Fibroblast of pulmonary artery (primary cell): ENCODE results near the gene CACNG7.
A peak's percentile ranks its signal among the peaks of the same experiment; 100 is the strongest.

Experiments
- DNase-seq: peaks from one replicate; pipeline ENCODE4 v3.0.0-alpha.2; 2010; ENCODE audit warnings: low read depth
- H3K4me3 ChIP-seq: replicated peaks from 2 replicates; pipeline ENCODE4 v1.5.1; 2011; ENCODE audit warnings: low read depth, mild to moderate bottlenecking, control low read depth, low read length, moderate library complexity
- CTCF ChIP-seq: IDR thresholded peaks from 2 replicates; pipeline ENCODE4 v1.5.1; 2011; ENCODE audit warnings: mild to moderate bottlenecking, control low read depth, low read length, inconsistent platforms; ENCODE audit errors: missing control alignments

The CACNG7 gene

GRCh38 chr19:53951947-53952346, 42.9 kb downstream of the CACNG7 start:
- H3K4me3 ChIP-seq: no peak overlapping the region
- no peak for TF ChIP-seq CTCF
- DNase-seq: no peak

- no peak for DNase-seq
- H3K4me3 ChIP-seq: no peak overlapping the region
- no peak for TF ChIP-seq CTCF
These were observed 44.3 kb downstream of the CACNG7 start for GRCh38 chr19:53953383-53953782.

GRCh38 chr19:53957448-53958167, 48.5 kb downstream of the CACNG7 start:
- no peak for TF ChIP-seq CTCF
- no peak for DNase-seq
- no peak overlapping the region for H3K4me3 ChIP-seq

- DNase-seq: peak; percentile 44
- TF ChIP-seq CTCF: no peak
- H3K4me3 ChIP-seq: no peak overlapping the region
These were observed 49.1 kb downstream of the CACNG7 start for GRCh38 chr19:53958168-53958571.

GRCh38 chr19:53958823-53959757, 50.0 kb downstream of the CACNG7 start:
- peak overlapping the region; percentile 76 for H3K4me3 ChIP-seq
- DNase-seq: no peak
- no peak for TF ChIP-seq CTCF

- no peak for TF ChIP-seq CTCF
- DNase-seq: no peak
- H3K4me3 ChIP-seq: peak overlapping the region; percentile 76
These were observed 51.1 kb downstream of the CACNG7 start for GRCh38 chr19:53960187-53960586.
